B cell (primary cell): ENCODE measurements around the gene PHF12. TPM values are rescaled to one million over a fixed set of nuclear protein-coding genes. Genes with fewer than 3 reads are reported as not detected.

ENCODE experiments used
- ATAC-seq: fragments of 200-7000 bp; cut with Tn5 transposase; one replicate; pipeline ENCODE4 v1.10.0; 2021; ENCODE audit warnings: low read depth, mild to moderate bottlenecking, moderate number of reproducible peaks, moderate library complexity
- CTCF ChIA-PET: fragments of 350-600 bp; sonication (Branson Sonifier 250); formaldehyde crosslinking; loops from one replicate; lab custom pipeline; 2021; ENCODE audit warnings: antibody characterized with exemption, inconsistent platforms; lab: Charles Lee
- POLR2A ChIA-PET: fragments of 350-600 bp; sonication (Branson Sonifier 250); formaldehyde crosslinking; loops from one replicate; lab custom pipeline; 2021; ENCODE audit warnings: antibody characterized with exemption; lab: Charles Lee
- DNase-seq: peaks from one replicate; pipeline ENCODE4 v3.0.0; 2013
- H2AFZ ChIP-seq: 2 replicates; pipeline ENCODE4 v1.6.1; 2012; ENCODE audit warnings: mild to moderate bottlenecking, low read depth, low read length; ENCODE audit not compliant: insufficient read depth, poor library complexity, severe bottlenecking
- H3K27ac ChIP-seq, 2 donors: 1 replicate in 1 of 2; 2 replicates in 1 of 2; pipeline ENCODE4 v1.5.1; 2012 to 2013; ENCODE audit warnings: low read length in 2 of 2, mild to moderate bottlenecking in 2 of 2, moderate library complexity in 1 of 2
- H3K27me3 ChIP-seq, 4 experiments: fragments of 200-600 bp in 1 of 4; sonication (generic) in 1 of 4; replicated peaks in 1 of 4; 1 replicate in 2 of 4; 2 replicates in 2 of 4; pipeline versions ENCODE4 v1.6.1 to v1.7.0; 2013 to 2016; ENCODE audit warnings: low read length in 3 of 4, mild to moderate bottlenecking in 2 of 4, mixed read lengths in 1 of 4, moderate library complexity in 1 of 4; ENCODE audit not compliant: insufficient read depth in 4 of 4, control insufficient read depth in 3 of 4; ENCODE audit errors: control extremely low read depth in 1 of 4
- H3K36me3 ChIP-seq, 2 experiments: replicated peaks in 1 of 2; 1 replicate in 1 of 2; 2 replicates in 1 of 2; pipeline versions ENCODE4 v1.6.1 to v1.7.1; 2013; ENCODE audit warnings: low read length in 1 of 2; ENCODE audit not compliant: insufficient read depth in 2 of 2, control insufficient read depth in 1 of 2; ENCODE audit errors: control extremely low read depth in 1 of 2, extremely low read depth in 1 of 2
- H3K4me1 ChIP-seq, 2 donors: fragments of 200-600 bp in 1 of 2; sonication (generic) in 1 of 2; 1 replicate in 1 of 2; 2 replicates in 1 of 2; pipeline versions ENCODE4 v1.5.1 to v1.6.1; 2013 to 2017; ENCODE audit warnings: low read length in 2 of 2; ENCODE audit not compliant: control insufficient read depth in 2 of 2, insufficient read depth in 2 of 2
- H3K4me2 ChIP-seq: replicated peaks from 2 replicates; pipeline ENCODE3; 2012; ENCODE audit warnings: mild to moderate bottlenecking, low read depth, low read length; ENCODE audit not compliant: poor library complexity, severe bottlenecking
- H3K4me3 ChIP-seq, 5 experiments: fragments of 200-600 bp in 1 of 5; sonication (generic) in 1 of 5; 1 replicate in 3 of 5; 2 replicates in 2 of 5; pipeline versions ENCODE4 v1.5.1 to v1.7.0; 2011 to 2016; ENCODE audit warnings: low read length in 4 of 5, mild to moderate bottlenecking in 4 of 5, low read depth in 2 of 5, control low read depth in 1 of 5, moderate library complexity in 1 of 5; ENCODE audit not compliant: insufficient read depth in 1 of 5; ENCODE audit errors: control extremely low read depth in 1 of 5, extremely low read depth in 1 of 5
- H3K79me2 ChIP-seq: fragments of 200-600 bp; sonication (generic); one replicate; pipeline ENCODE4 v1.6.0; 2016; ENCODE audit warnings: low read length; ENCODE audit not compliant: control insufficient read depth, insufficient read depth
- H3K9ac ChIP-seq: fragments of 200-600 bp; sonication (generic); 2 replicates; pipeline ENCODE4 v1.6.1; 2017; ENCODE audit warnings: mild to moderate bottlenecking, low read length, moderate library complexity
- H3K9me3 ChIP-seq, 3 donors: one replicate each; pipeline versions ENCODE4 v1.6.1 to v1.7.1; 2013; ENCODE audit warnings: low read length in 2 of 3; ENCODE audit not compliant: control insufficient read depth in 2 of 3, insufficient read depth in 1 of 3; ENCODE audit errors: control extremely low read depth in 1 of 3
- H4K20me1 ChIP-seq: 2 replicates; pipeline ENCODE4 v1.6.0; 2012; ENCODE audit warnings: mild to moderate bottlenecking, low read length; ENCODE audit not compliant: insufficient read depth, control insufficient read depth, poor library complexity, severe bottlenecking
- H3K27ac Mint-ChIP-seq: one replicate; pipeline ENCODE4 v1.8.0; 2021; ENCODE audit warnings: mixed read lengths
- H3K27me3 Mint-ChIP-seq: one replicate; pipeline ENCODE4 v1.8.0; 2021; ENCODE audit warnings: mixed read lengths
- H3K4me1 Mint-ChIP-seq: one replicate; pipeline ENCODE4 v1.8.0; 2021; ENCODE audit warnings: mixed read lengths
- H3K4me3 Mint-ChIP-seq: one replicate; pipeline ENCODE4 v1.8.0; 2021; ENCODE audit warnings: mixed read lengths
- H3K9me3 Mint-ChIP-seq: one replicate; pipeline ENCODE4 v1.8.0; 2022; ENCODE audit warnings: mixed read lengths; ENCODE audit not compliant: insufficient read depth
- CTCF ChIP-seq: fragments of 200-600 bp; IDR thresholded peaks from one replicate; pipeline ENCODE4 v1.8.0; 2022; ENCODE audit warnings: antibody characterized with exemption, mild to moderate bottlenecking
- EZH2 ChIP-seq: IDR thresholded peaks from 2 replicates; pipeline ENCODE4 v1.6.1; 2012; ENCODE audit warnings: borderline replicate concordance, low read depth, mild to moderate bottlenecking, moderate library complexity, low read length; ENCODE audit not compliant: insufficient read depth, poor library complexity, severe bottlenecking
- WGBS: methylation state at CpG from one replicate; pipeline ENCODE4 v1.1.5; 2013; ENCODE audit warnings: missing lambda C conversion rate; ENCODE audit not compliant: insufficient coverage; 5-methylcytosine and 5-hydroxymethylcytosine counted together
- intact Hi-C: fragments of 100-400 bp; cut with micrococcal nuclease; formaldehyde crosslinking; loops from one replicate; pipeline ENCODE4 v1.10.0; 2022
- polyA plus RNA-seq: library from polyadenylated mRNA; depleted of rRNA; stranded (reverse); fragments of >200 nt; gene quantifications from 2 replicates; pipeline ENCODE4 v1.2.3, GENCODE V29; 2012
- total RNA-seq, 2 donors: library from RNA; stranded (reverse); fragments of 120-200 nt in 1 of 2; gene quantifications; 1 replicate in 1 of 2; 2 replicates in 1 of 2; pipeline versions ENCODE4 v1.2.3 to v1.2.4, GENCODE V29; 2013 to 2022

Gene PHF12
- total and polyA plus RNA-seq, 2 donors (not counting 1 experiment from before 2014, with no cell fraction given) = 116 to 140 TPM

- Mint-ChIP-seq H3K4me1 (no peaks in the 10 kb centered on the region), H3K27me3 (peaks cover 9% of the 10 kb centered on the region), H3K4me3 (no peak overlapping the region), H3K27ac (no peak overlapping the region), H3K9me3 (no peaks in the 10 kb centered on the region)
- ATAC-seq = no peak
- no peaks in the 10 kb centered on the region for H3K4me1 ChIP-seq
- DNase-seq = no peak
- ChIA-PET POLR2A (interaction anchor here (0.7 kb wide), 1 partner anchor 110 kb away, joined by 3 read pairs; no protein-coding TSS in a partner anchor), CTCF (interaction anchor here (0.6 to 3.9 kb wide), 2 partner anchors 137 to 157 kb away, joined by 6 to 14 read pairs; no protein-coding TSS in a partner anchor)
- no peaks in the 10 kb centered on the region for H4K20me1 ChIP-seq
- no peaks in the 10 kb centered on the region for H3K36me3 ChIP-seq
- TF ChIP-seq CTCF (no peak), EZH2 (no peak)
- H3K79me2 ChIP-seq = peaks cover 11% of the 10 kb centered on the region
- H3K9ac ChIP-seq = no peak overlapping the region
- intact Hi-C loops = loop anchor here (10.0 kb wide), 1 partner anchor 606 kb away; the partner anchor contains the start of genes ABHD15 and TP53I13
- H2AFZ ChIP-seq = no peak overlapping the region
- peaks cover 0 to 7% (median 2%) of the 10 kb centered on the region in 4 experiments for H3K27me3 ChIP-seq
- H3K9me3 ChIP-seq = no peaks in the 10 kb centered on the region
- no peak overlapping the region for H3K4me3 ChIP-seq
- H3K27ac ChIP-seq = no peak overlapping the region
- H3K4me2 ChIP-seq = no peak overlapping the region
- WGBS = 94% methylated on average over 18 of the region's 18 CpGs
Measured at GRCh38 chr17:28958820-28959455, 7.6 kb upstream of the PHF12 start.

- CTCF ChIA-PET = interaction anchor here (1.3 to 3.9 kb wide), 3 partner anchors 8 to 194 kb away, joined by 3 to 14 read pairs (median 10); no protein-coding TSS in a partner anchor
- intact Hi-C loops = loop anchor here (10.0 kb wide), 1 partner anchor 607 kb away; the partner anchor contains the start of genes ABHD15 and TP53I13
Measured at GRCh38 chr17:28957992-28958355, 6.7 kb upstream of the PHF12 start.

More at GRCh38 chr17:28957992-28958355, 6.7 kb upstream of the PHF12 start:
- H3K4me3 Mint-ChIP-seq = no peak overlapping the region
- no peak overlapping the region for H3K4me3 ChIP-seq
- ATAC-seq = no peak
- no peak overlapping the region for H2AFZ ChIP-seq
- H3K27ac ChIP-seq = no peak overlapping the region
- peaks cover under 1% of the 10 kb centered on the region for H3K27me3 Mint-ChIP-seq
- H3K9me3 Mint-ChIP-seq = no peaks in the 10 kb centered on the region
- no peak overlapping the region for H3K9ac ChIP-seq
- no peak for TF ChIP-seq EZH2
- TF ChIP-seq CTCF = no peak
- no peaks in the 10 kb centered on the region for H3K27me3 ChIP-seq
- H3K27ac Mint-ChIP-seq = no peak overlapping the region
- H3K4me1 Mint-ChIP-seq = no peaks in the 10 kb centered on the region
- peaks cover 11% of the 10 kb centered on the region for H3K79me2 ChIP-seq
- H3K9me3 ChIP-seq = no peaks in the 10 kb centered on the region
- WGBS = 96% methylated on average over 7 of the region's 7 CpGs
- no peaks in the 10 kb centered on the region for H3K36me3 ChIP-seq
- H3K4me2 ChIP-seq = no peak overlapping the region
- POLR2A ChIA-PET = interaction anchor here (0.7 kb wide), 1 partner anchor 109 kb away, joined by 3 read pairs; no protein-coding TSS in a partner anchor
- peaks cover 3 to 7% of the 10 kb centered on the region in 2 donors for H3K4me1 ChIP-seq
- no peak for DNase-seq
- no peaks in the 10 kb centered on the region for H4K20me1 ChIP-seq
